ENCODE results near the gene KBTBD4. TPM values are rescaled to one million over a fixed set of nuclear protein-coding genes. Genes with fewer than 3 reads are reported as not detected.

Gene KBTBD4
- total and polyA plus RNA-seq, 2 of the 13 experiments (the other 11 are each of a cell fraction or from before 2014, with no cell fraction given): 8.5 to 12.8 TPM

GRCh38 chr11:47578524-47579494, at the start of gene KBTBD4, which contains the start of gene NDUFS3 (continued):
- TF ChIP-seq ZNF275 (CRISPR knock-in tag; IDR thresholded peaks at IDR 0.05; ENCODE audit: borderline replicate concordance): peak; percentile 84
- 0 out of 2 replicates have a peak, but pooled peaks have one; percentile 73 for TF ChIP-seq RELA (CRISPR knock-in tag; IDR thresholded peaks at IDR 0.05)
- TF ChIP-seq CHCHD3 (CRISPR knock-in tag; IDR thresholded peaks at IDR 0.05): peak; percentile 62; the same call in 1 of the 2 replicates
- TF ChIP-seq, protein P1, sequence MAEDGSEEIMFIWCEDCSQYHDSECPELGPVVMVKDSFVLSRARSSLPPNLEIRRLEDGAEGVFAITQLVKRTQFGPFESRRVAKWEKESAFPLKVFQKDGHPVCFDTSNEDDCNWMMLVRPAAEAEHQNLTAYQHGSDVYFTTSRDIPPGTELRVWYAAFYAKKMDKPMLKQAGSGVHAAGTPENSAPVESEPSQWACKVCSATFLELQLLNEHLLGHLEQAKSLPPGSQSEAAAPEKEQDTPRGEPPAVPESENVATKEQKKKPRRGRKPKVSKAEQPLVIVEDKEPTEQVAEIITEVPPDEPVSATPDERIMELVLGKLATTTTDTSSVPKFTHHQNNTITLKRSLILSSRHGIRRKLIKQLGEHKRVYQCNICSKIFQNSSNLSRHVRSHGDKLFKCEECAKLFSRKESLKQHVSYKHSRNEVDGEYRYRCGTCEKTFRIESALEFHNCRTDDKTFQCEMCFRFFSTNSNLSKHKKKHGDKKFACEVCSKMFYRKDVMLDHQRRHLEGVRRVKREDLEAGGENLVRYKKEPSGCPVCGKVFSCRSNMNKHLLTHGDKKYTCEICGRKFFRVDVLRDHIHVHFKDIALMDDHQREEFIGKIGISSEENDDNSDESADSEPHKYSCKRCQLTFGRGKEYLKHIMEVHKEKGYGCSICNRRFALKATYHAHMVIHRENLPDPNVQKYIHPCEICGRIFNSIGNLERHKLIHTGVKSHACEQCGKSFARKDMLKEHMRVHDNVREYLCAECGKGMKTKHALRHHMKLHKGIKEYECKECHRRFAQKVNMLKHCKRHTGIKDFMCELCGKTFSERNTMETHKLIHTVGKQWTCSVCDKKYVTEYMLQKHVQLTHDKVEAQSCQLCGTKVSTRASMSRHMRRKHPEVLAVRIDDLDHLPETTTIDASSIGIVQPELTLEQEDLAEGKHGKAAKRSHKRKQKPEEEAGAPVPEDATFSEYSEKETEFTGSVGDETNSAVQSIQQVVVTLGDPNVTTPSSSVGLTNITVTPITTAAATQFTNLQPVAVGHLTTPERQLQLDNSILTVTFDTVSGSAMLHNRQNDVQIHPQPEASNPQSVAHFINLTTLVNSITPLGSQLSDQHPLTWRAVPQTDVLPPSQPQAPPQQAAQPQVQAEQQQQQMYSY (CRISPR knock-in tag; IDR thresholded peaks at IDR 0.05): no peak
- TF ChIP-seq JDP2 (CRISPR knock-in tag; IDR thresholded peaks at IDR 0.05; ENCODE audit: borderline replicate concordance): no peak
- TF ChIP-seq, protein P2, sequence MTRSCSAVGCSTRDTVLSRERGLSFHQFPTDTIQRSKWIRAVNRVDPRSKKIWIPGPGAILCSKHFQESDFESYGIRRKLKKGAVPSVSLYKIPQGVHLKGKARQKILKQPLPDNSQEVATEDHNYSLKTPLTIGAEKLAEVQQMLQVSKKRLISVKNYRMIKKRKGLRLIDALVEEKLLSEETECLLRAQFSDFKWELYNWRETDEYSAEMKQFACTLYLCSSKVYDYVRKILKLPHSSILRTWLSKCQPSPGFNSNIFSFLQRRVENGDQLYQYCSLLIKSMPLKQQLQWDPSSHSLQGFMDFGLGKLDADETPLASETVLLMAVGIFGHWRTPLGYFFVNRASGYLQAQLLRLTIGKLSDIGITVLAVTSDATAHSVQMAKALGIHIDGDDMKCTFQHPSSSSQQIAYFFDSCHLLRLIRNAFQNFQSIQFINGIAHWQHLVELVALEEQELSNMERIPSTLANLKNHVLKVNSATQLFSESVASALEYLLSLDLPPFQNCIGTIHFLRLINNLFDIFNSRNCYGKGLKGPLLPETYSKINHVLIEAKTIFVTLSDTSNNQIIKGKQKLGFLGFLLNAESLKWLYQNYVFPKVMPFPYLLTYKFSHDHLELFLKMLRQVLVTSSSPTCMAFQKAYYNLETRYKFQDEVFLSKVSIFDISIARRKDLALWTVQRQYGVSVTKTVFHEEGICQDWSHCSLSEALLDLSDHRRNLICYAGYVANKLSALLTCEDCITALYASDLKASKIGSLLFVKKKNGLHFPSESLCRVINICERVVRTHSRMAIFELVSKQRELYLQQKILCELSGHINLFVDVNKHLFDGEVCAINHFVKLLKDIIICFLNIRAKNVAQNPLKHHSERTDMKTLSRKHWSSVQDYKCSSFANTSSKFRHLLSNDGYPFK (CRISPR knock-in tag; IDR thresholded peaks at IDR 0.05; ENCODE audit: borderline replicate concordance): peak; percentile 94
- TF ChIP-seq, protein P3, sequence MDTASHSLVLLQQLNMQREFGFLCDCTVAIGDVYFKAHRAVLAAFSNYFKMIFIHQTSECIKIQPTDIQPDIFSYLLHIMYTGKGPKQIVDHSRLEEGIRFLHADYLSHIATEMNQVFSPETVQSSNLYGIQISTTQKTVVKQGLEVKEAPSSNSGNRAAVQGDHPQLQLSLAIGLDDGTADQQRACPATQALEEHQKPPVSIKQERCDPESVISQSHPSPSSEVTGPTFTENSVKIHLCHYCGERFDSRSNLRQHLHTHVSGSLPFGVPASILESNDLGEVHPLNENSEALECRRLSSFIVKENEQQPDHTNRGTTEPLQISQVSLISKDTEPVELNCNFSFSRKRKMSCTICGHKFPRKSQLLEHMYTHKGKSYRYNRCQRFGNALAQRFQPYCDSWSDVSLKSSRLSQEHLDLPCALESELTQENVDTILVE (CRISPR knock-in tag; IDR thresholded peaks at IDR 0.05): peak; percentile 91
- TF ChIP-seq HDAC1 (CRISPR knock-in tag; IDR thresholded peaks at IDR 0.05): peak; percentile 98
- 0 out of 2 replicates have a peak, but pooled peaks have one; percentile 96 for TF ChIP-seq GTF3A (CRISPR knock-in tag; conservative IDR thresholded peaks at IDR 0.05)
- peak; percentile 86 for TF ChIP-seq ZNF547 (CRISPR knock-in tag; IDR thresholded peaks at IDR 0.05)
- TF ChIP-seq ZNF329 (CRISPR knock-in tag; IDR thresholded peaks at IDR 0.05; ENCODE audit: low read depth): peak; percentile 85
- 0 out of 2 replicates have a peak, but pooled peaks have one; percentile 8 for TF ChIP-seq ZNF446 (CRISPR knock-in tag; IDR thresholded peaks at IDR 0.05)
- peak; percentile 67; the same call in 1 of the 2 replicates for TF ChIP-seq ZMYM3 (CRISPR knock-in tag; IDR thresholded peaks at IDR 0.05)
- TF ChIP-seq MTF2 (CRISPR knock-in tag; IDR thresholded peaks at IDR 0.05; ENCODE audit: borderline replicate concordance): peak; percentile 88
- TF ChIP-seq, protein P4, sequence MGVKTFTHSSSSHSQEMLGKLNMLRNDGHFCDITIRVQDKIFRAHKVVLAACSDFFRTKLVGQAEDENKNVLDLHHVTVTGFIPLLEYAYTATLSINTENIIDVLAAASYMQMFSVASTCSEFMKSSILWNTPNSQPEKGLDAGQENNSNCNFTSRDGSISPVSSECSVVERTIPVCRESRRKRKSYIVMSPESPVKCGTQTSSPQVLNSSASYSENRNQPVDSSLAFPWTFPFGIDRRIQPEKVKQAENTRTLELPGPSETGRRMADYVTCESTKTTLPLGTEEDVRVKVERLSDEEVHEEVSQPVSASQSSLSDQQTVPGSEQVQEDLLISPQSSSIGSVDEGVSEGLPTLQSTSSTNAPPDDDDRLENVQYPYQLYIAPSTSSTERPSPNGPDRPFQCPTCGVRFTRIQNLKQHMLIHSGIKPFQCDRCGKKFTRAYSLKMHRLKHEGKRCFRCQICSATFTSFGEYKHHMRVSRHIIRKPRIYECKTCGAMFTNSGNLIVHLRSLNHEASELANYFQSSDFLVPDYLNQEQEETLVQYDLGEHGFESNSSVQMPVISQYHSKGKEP (CRISPR knock-in tag; IDR thresholded peaks at IDR 0.05): 0 out of 2 replicates have a peak, but pooled peaks have one; percentile 68
- TF ChIP-seq ETV5 (CRISPR knock-in tag; IDR thresholded peaks at IDR 0.05; ENCODE audit: borderline replicate concordance): peak; percentile 95
- peak; percentile 98 for TF ChIP-seq XRCC5 (optimal IDR thresholded peaks at IDR 0.05; ENCODE audit: low read length)
